ENCODE results near the gene DUOX2. TPM values are rescaled to one million over a fixed set of nuclear protein-coding genes. Genes with fewer than 3 reads are reported as not detected.

The DUOX2 gene
- total RNA-seq, 1 donor from 2014 or later: 0.02 TPM

DNA sequence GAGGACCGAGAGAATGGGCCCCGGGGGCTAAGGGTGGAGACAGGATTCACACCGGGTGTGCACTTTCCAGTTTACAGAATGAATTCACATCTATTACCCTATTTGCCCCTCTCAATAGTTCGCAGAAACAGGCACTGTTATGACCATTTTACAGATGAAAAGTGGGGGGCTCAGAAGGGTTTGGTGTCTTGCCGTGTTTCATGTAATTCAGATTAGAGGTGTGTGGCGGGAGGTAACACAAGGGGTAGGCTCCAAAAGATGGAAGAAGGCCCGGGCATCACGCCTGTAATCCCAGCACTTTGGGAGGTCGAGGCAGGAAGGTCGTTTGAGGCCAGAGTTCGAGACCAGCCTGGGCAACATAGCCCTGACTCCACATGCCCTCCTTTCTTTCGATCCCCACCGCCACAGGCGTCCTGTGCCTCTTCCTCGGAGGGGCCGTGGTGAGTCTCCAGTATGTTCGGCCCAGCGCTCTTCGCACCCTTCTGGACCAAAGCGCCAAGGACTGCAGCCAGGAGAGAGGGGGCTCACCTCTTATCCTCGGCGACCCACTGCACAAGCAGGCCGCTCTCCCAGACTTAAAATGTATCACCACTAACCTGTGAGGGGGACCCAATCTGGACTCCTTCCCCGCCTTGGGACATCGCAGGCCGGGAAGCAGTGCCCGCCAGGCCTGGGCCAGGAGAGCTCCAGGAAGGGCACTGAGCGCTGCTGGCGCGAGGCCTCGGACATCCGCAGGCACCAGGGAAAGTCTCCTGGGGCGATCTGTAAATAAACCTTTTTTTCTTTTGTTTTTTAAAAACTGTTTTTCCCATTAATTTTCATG, 3.5 kb upstream of the DUOX2 start:
- no peaks in the 10 kb centered on the region for H3K36me3 Mint-ChIP-seq (ENCODE audit: low read depth)
- H3K4me3 Mint-ChIP-seq: no peak overlapping the region
- TF ChIP-seq, protein P1, sequence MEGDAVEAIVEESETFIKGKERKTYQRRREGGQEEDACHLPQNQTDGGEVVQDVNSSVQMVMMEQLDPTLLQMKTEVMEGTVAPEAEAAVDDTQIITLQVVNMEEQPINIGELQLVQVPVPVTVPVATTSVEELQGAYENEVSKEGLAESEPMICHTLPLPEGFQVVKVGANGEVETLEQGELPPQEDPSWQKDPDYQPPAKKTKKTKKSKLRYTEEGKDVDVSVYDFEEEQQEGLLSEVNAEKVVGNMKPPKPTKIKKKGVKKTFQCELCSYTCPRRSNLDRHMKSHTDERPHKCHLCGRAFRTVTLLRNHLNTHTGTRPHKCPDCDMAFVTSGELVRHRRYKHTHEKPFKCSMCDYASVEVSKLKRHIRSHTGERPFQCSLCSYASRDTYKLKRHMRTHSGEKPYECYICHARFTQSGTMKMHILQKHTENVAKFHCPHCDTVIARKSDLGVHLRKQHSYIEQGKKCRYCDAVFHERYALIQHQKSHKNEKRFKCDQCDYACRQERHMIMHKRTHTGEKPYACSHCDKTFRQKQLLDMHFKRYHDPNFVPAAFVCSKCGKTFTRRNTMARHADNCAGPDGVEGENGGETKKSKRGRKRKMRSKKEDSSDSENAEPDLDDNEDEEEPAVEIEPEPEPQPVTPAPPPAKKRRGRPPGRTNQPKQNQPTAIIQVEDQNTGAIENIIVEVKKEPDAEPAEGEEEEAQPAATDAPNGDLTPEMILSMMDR (conservative IDR thresholded peaks at IDR 0.05): no peak
- H3K4me1 Mint-ChIP-seq: peaks cover 6% of the 10 kb centered on the region
- H3K27ac Mint-ChIP-seq (ENCODE audit: unreplicated experiment): no peak overlapping the region
- peaks cover 4% of the 10 kb centered on the region for H3K9me3 Mint-ChIP-seq
- peaks cover 70% of the 10 kb centered on the region for H3K27me3 Mint-ChIP-seq (ENCODE audit: low read depth)
- no peak for DNase-seq (ENCODE audit: low read depth, low spot score)

DNA sequence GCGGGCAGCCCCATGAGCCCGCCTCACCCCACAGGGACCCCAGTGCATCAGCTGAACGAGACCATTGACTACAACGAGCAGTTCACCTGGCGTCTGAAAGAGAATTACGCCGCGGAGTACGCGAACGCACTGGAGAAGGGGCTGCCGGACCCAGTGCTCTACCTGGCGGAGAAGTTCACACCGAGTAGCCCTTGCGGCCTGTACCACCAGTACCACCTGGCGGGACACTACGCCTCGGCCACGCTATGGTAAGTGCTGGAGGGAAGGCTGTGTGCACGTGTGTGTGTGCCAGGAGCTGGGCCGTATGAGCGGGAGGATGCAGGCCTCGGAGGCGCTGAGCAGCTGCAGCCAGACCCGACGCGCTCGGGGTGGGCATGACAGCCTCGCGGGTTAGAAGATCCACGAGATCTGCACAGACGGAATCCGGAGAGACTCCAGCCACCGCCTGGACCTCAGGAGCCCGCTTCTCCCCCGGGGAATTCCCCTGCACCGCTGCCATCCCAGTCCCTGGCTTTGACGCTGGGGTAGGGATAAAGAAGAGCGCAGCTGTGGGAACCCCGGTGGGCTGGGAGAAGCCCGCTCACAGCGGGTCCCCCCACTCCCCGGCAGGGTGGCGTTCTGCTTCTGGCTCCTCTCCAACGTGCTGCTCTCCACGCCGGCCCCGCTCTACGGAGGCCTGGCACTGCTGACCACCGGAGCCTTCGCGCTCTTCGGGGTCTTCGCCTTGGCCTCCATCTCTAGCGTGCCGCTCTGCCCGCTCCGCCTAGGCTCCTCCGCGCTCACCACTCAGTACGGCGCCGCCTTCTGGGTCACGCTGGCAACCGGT, 2.7 kb upstream of the DUOX2 start:
- Mint-ChIP-seq H3K36me3 (ENCODE audit: low read depth) (no peaks in the 10 kb centered on the region), H3K27me3 (ENCODE audit: low read depth) (peaks cover 76% of the 10 kb centered on the region), H3K4me3 (no peak overlapping the region), H3K27ac (ENCODE audit: unreplicated experiment) (no peak overlapping the region), H3K4me1 (peaks cover 13% of the 10 kb centered on the region), H3K9me3 (peaks cover 4% of the 10 kb centered on the region)
- no peak for DNase-seq (ENCODE audit: low read depth, low spot score)
- TF ChIP-seq, protein P1 (conservative IDR thresholded peaks at IDR 0.05): no peak

DNA sequence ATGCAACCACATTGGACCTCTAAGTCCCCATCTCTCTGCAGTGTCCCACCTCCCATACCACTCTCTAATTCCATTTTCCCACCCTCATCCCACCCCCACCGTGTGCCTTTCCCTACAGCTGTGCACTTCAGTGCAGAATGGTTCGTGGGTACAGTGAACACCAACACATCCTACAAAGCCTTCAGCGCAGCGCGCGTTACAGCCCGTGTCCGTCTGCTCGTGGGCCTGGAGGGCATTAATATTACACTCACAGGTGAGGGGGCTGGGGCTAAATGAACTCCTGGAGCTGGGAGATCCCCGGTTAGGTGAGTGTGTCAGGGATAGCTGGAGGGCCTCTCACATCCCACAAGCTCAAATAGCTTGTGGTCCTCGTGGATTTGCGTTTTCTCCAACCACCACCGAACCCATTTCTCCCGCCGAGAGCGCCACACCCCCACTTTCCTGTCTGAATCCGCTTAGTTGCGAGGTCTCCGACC, 2.1 kb upstream of the DUOX2 start:
- no peak overlapping the region for H3K4me3 Mint-ChIP-seq

GRCh38 chr15:45115312-45115820, 1.4 kb upstream of the DUOX2 start:
- TF ChIP-seq, protein P1 (conservative IDR thresholded peaks at IDR 0.05): no peak
- Mint-ChIP-seq H3K4me1 (peaks cover 13% of the 10 kb centered on the region), H3K27ac (ENCODE audit: unreplicated experiment) (no peak overlapping the region), H3K36me3 (ENCODE audit: low read depth) (no peaks in the 10 kb centered on the region), H3K4me3 (no peak overlapping the region), H3K9me3 (peaks cover 4% of the 10 kb centered on the region), H3K27me3 (ENCODE audit: low read depth) (peaks cover 76% of the 10 kb centered on the region)
- DNase-seq (ENCODE audit: low read depth, low spot score): no peak

More for the DNA sequence above, 2.1 kb upstream of the DUOX2 start:
- DNase-seq (ENCODE audit: low read depth, low spot score): no peak
- Mint-ChIP-seq H3K9me3 (peaks cover 4% of the 10 kb centered on the region), H3K4me1 (peaks cover 13% of the 10 kb centered on the region), H3K36me3 (ENCODE audit: low read depth) (no peaks in the 10 kb centered on the region), H3K27ac (ENCODE audit: unreplicated experiment) (no peak overlapping the region), H3K27me3 (ENCODE audit: low read depth) (peaks cover 74% of the 10 kb centered on the region)
- TF ChIP-seq, protein P1 (conservative IDR thresholded peaks at IDR 0.05): no peak

GRCh38 chr15:45114751-45115085, 746 bp upstream of the DUOX2 start:
- TF ChIP-seq, protein P1 (conservative IDR thresholded peaks at IDR 0.05): no peak
- Mint-ChIP-seq H3K36me3 (ENCODE audit: low read depth) (no peaks in the 10 kb centered on the region), H3K4me3 (no peak overlapping the region), H3K27me3 (ENCODE audit: low read depth) (peaks cover 79% of the 10 kb centered on the region), H3K9me3 (peaks cover 4% of the 10 kb centered on the region), H3K4me1 (peaks cover 13% of the 10 kb centered on the region), H3K27ac (ENCODE audit: unreplicated experiment) (no peak overlapping the region)
- DNase-seq (ENCODE audit: low read depth, low spot score): no peak
